ENCODE results near the gene MRPS34.

GRCh38 chr16:1787322-1788094, 14.6 kb upstream of the MRPS34 start:
- TF ChIP-seq YY1 (IDR thresholded peaks at IDR 0.05) (no peak), CTCF (IDR thresholded peaks at IDR 0.05; ENCODE audit: low read depth, low read length, missing input control) (no peak), GABPA (IDR thresholded peaks at IDR 0.05 in 1 of 2, conservative IDR thresholded peaks at IDR 0.05 in 1 of 2) (no peak), ATF3 (IDR thresholded peaks at IDR 0.05) (no peak), JUND (IDR thresholded peaks at IDR 0.05) (no peak), FOXA1 (IDR thresholded peaks at IDR 0.05) (no peak), TAF1 (conservative IDR thresholded peaks at IDR 0.05) (no peak), RAD21 (IDR thresholded peaks at IDR 0.05) (no peak), HNF4A (conservative IDR thresholded peaks at IDR 0.05) (no peak)

All from liver (tissue), 3 donors.